CD14-positive monocyte (primary cell): ENCODE results near the gene TMEM44. TPM values are rescaled to one million over a fixed set of nuclear protein-coding genes. Genes with fewer than 3 reads are reported as not detected.

ENCODE experiments used
- DNase-seq, 3 donors: peaks; one replicate each; pipeline ENCODE4 v3.0.0-alpha.2; 2011 to 2022
- H2AFZ ChIP-seq: 2 replicates; pipeline ENCODE4 v1.6.0; 2012; ENCODE audit warnings: mild to moderate bottlenecking, low read depth, low read length, inconsistent platforms; ENCODE audit not compliant: insufficient read depth, poor library complexity, severe bottlenecking
- H3K27ac ChIP-seq, 2 donors: 1 replicate in 1 of 2; 2 replicates in 1 of 2; pipeline ENCODE4 v1.5.1; 2012 to 2013; ENCODE audit warnings: low read length in 2 of 2, control low read depth in 1 of 2, inconsistent platforms in 1 of 2, low read depth in 1 of 2, mild to moderate bottlenecking in 1 of 2
- H3K27me3 ChIP-seq, 2 donors: one replicate each; pipeline versions ENCODE4 v1.6.0 to v1.6.1; 2011 to 2013; ENCODE audit warnings: low read length in 2 of 2; ENCODE audit not compliant: control insufficient read depth in 2 of 2, insufficient read depth in 2 of 2
- H3K36me3 ChIP-seq, 2 donors: replicated peaks in 1 of 2; 1 replicate in 1 of 2; 2 replicates in 1 of 2; pipeline versions ENCODE4 v1.5.1 to v1.6.1; 2012 to 2013; ENCODE audit warnings: low read length in 2 of 2, control low read depth in 1 of 2, inconsistent platforms in 1 of 2, mild to moderate bottlenecking in 1 of 2; ENCODE audit not compliant: insufficient read depth in 2 of 2, control insufficient read depth in 1 of 2
- H3K4me1 ChIP-seq, 2 donors: 1 replicate in 1 of 2; 2 replicates in 1 of 2; pipeline versions ENCODE4 v1.5.1 to v1.6.1; 2012 to 2013; ENCODE audit warnings: low read length in 2 of 2, control low read depth in 1 of 2, inconsistent platforms in 1 of 2, mild to moderate bottlenecking in 1 of 2, moderate library complexity in 1 of 2; ENCODE audit not compliant: insufficient read depth in 2 of 2, control insufficient read depth in 1 of 2
- H3K4me2 ChIP-seq: replicated peaks from 2 replicates; pipeline ENCODE3; 2012; ENCODE audit warnings: low read length, moderate library complexity, mild to moderate bottlenecking; ENCODE audit not compliant: poor library complexity, severe bottlenecking; ENCODE audit errors: extremely low read depth
- H3K4me3 ChIP-seq, 3 experiments: fragments of 200-600 bp in 1 of 3; sonication (generic) in 1 of 3; replicated peaks in 1 of 3; 1 replicate in 2 of 3; 2 replicates in 1 of 3; pipeline ENCODE4 v1.5.1; 2011 to 2013; ENCODE audit warnings: low read length in 3 of 3, mild to moderate bottlenecking in 3 of 3, control low read depth in 2 of 3, low read depth in 2 of 3, inconsistent platforms in 1 of 3, moderate library complexity in 1 of 3
- H3K79me2 ChIP-seq: 2 replicates; pipeline ENCODE4 v1.6.0; 2012; ENCODE audit warnings: mild to moderate bottlenecking, control low read depth, inconsistent platforms, low read length, moderate library complexity; ENCODE audit not compliant: insufficient read depth
- H3K9ac ChIP-seq: 2 replicates; pipeline ENCODE4 v1.6.0; 2017; ENCODE audit warnings: low read length, mild to moderate bottlenecking; ENCODE audit not compliant: insufficient read depth, poor library complexity, severe bottlenecking
- H3K9me3 ChIP-seq, 2 donors: replicated peaks in 1 of 2; 1 replicate in 1 of 2; 2 replicates in 1 of 2; pipeline versions ENCODE4 v1.5.1 to v1.6.1; 2012 to 2013; ENCODE audit warnings: low read length in 2 of 2, control low read depth in 1 of 2; ENCODE audit not compliant: control insufficient read depth in 1 of 2, insufficient read depth in 1 of 2
- H4K20me1 ChIP-seq: 2 replicates; pipeline ENCODE4 v1.6.0; 2012; ENCODE audit warnings: mild to moderate bottlenecking, low read length, control low read depth, moderate library complexity; ENCODE audit not compliant: insufficient read depth
- H3K27ac Mint-ChIP-seq, 7 donors: one replicate each; pipeline ENCODE4 v1.8.0; 2020; ENCODE audit warnings: mild to moderate bottlenecking in 7 of 7, mixed read lengths in 7 of 7, moderate library complexity in 6 of 7, inconsistent platforms in 2 of 7
- H3K27me3 Mint-ChIP-seq, 3 donors: one replicate each; pipeline ENCODE4 v1.8.0; 2021 to 2022; ENCODE audit warnings: low read depth in 3 of 3, mild to moderate bottlenecking in 3 of 3, mixed read lengths in 3 of 3, moderate library complexity in 3 of 3, inconsistent platforms in 1 of 3
- H3K36me3 Mint-ChIP-seq, 2 donors: one replicate each; pipeline ENCODE4 v1.8.0; 2020; ENCODE audit warnings: mixed read lengths in 2 of 2, inconsistent platforms in 1 of 2, mild to moderate bottlenecking in 1 of 2
- H3K4me1 Mint-ChIP-seq: one replicate; pipeline ENCODE4 v1.8.0; 2020; ENCODE audit warnings: mild to moderate bottlenecking, mixed read lengths
- H3K4me3 Mint-ChIP-seq, 2 donors: one replicate each; pipeline ENCODE4 v1.8.0; 2020; ENCODE audit warnings: mild to moderate bottlenecking in 2 of 2, mixed read lengths in 2 of 2, moderate library complexity in 1 of 2
- H3K9me3 Mint-ChIP-seq, 7 donors: one replicate each; pipeline ENCODE4 v1.8.0; 2020 to 2022; ENCODE audit warnings: mixed read lengths in 7 of 7, mild to moderate bottlenecking in 6 of 7, moderate library complexity in 6 of 7, inconsistent platforms in 2 of 7
- CTCF ChIP-seq: fragments of 200-600 bp; IDR thresholded peaks from one replicate; pipeline ENCODE4 v1.8.0; 2022; ENCODE audit warnings: antibody characterized with exemption, mild to moderate bottlenecking
- WGBS: methylation state at CpG from one replicate; pipeline ENCODE4 v1.1.5; 2013; ENCODE audit warnings: missing lambda C conversion rate; ENCODE audit not compliant: insufficient coverage; 5-methylcytosine and 5-hydroxymethylcytosine counted together
- intact Hi-C, 2 donors: fragments of 100-400 bp; cut with micrococcal nuclease; formaldehyde crosslinking; loops; one replicate each; pipeline versions ENCODE4 v1.15.0 to v1.15.1; 2023
- polyA plus RNA-seq, 3 donors: library from polyadenylated mRNA; depleted of rRNA in 1 of 3; unstranded in 2 of 3; stranded (reverse) in 1 of 3; fragments of 300-500 nt in 2 of 3; fragments of >200 nt in 1 of 3; fragmentation: Illumina TruSeq in 2 of 3; gene quantifications; 1 replicate in 2 of 3; 2 replicates in 1 of 3; pipeline ENCODE4 v1.2.3, GENCODE V29; 2012 to 2021

Gene TMEM44
- polyA plus RNA-seq, 3 donors = 0.68 TPM; not detected in 2

- Mint-ChIP-seq H3K4me3 (no peak overlapping the region), H3K4me1 (peaks cover 11% of the 10 kb centered on the region), H3K36me3 (peaks cover 79 to 81% of the 10 kb centered on the region in 2 donors), H3K9me3 (no peaks in the 10 kb centered on the region), H3K27ac (peak overlapping the region in 1 of 7 donors; percentile 24), H3K27me3 (peaks cover 0 to 3% (median 0%) of the 10 kb centered on the region in 3 donors)
- no peak overlapping the region for H3K9ac ChIP-seq
- no peaks in the 10 kb centered on the region for H3K4me1 ChIP-seq
- H3K27me3 ChIP-seq = no peaks in the 10 kb centered on the region
- peaks cover 71 to 78% of the 10 kb centered on the region in 2 donors for H3K36me3 ChIP-seq
- TF ChIP-seq CTCF = no peak
- no peaks in the 10 kb centered on the region for H4K20me1 ChIP-seq
- no peak overlapping the region for H3K4me2 ChIP-seq
- no peak overlapping the region for H2AFZ ChIP-seq
- H3K27ac ChIP-seq = no peak overlapping the region
- no peaks in the 10 kb centered on the region for H3K79me2 ChIP-seq
- no peak for DNase-seq
- WGBS = 83% methylated on average over 6 of the region's 7 CpGs
- intact Hi-C loops = no loop called here
- no peak overlapping the region for H3K4me3 ChIP-seq
- H3K9me3 ChIP-seq = no peaks in the 10 kb centered on the region
Observed at GRCh38 chr3:194657439-194657838, 24.2 kb upstream of the TMEM44 start.

DNA sequence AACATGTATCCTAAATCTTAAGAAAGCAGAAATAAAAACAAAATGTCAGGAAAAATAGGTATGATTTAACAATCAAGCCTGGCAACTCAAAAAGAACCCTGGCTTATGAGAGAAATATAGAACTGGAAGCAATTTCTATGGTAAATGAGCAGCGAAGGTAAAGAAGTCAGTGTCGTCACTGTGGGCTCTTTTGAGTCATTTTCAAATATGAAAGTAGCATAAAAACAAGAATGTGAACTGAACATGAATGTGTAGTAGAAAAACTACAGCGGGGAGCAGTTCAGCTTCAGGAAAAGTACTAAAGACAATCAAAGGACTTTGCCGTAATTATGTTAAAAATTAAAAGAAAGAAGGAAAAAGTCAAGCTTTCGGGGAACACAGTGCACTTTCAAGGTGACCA is 21.2 kb upstream of the TMEM44 start:
- Histone ChIP-seq H3K4me1 (no peaks in the 10 kb centered on the region), H3K79me2 (no peaks in the 10 kb centered on the region), H3K4me2 (no peak overlapping the region), H3K9me3 (no peaks in the 10 kb centered on the region), H3K9ac (no peak overlapping the region), H3K27me3 (no peaks in the 10 kb centered on the region), H3K27ac (no peak overlapping the region), H3K36me3 (peaks cover 81 to 85% of the 10 kb centered on the region in 2 donors), H4K20me1 (no peaks in the 10 kb centered on the region), H3K4me3 (no peak overlapping the region), H2AFZ (no peak overlapping the region)
- no peak for TF ChIP-seq CTCF
- DNase-seq = no peak
- Mint-ChIP-seq H3K36me3 (peaks cover 84 to 91% of the 10 kb centered on the region in 2 donors), H3K27ac (no peak overlapping the region), H3K9me3 (no peaks in the 10 kb centered on the region), H3K4me3 (no peak overlapping the region), H3K4me1 (peaks cover 2% of the 10 kb centered on the region), H3K27me3 (peaks cover 0 to 3% (median 0%) of the 10 kb centered on the region in 3 donors)
- intact Hi-C loops = no loop called here
- WGBS = 92% methylated on average over 4 of the region's 5 CpGs
